Muscle layer of colon (tissue), 2 donors: ENCODE results near the gene BTBD7.
A peak's percentile ranks its signal among the peaks of the same experiment; 100 is the strongest.

ENCODE experiments used
- H3K27ac ChIP-seq: one replicate; pipeline ENCODE4 v1.7.0; 2013; ENCODE audit warnings: low read depth, mild to moderate bottlenecking, low read length, moderate library complexity
- H3K27me3 ChIP-seq, 2 donors: one replicate each; pipeline ENCODE4 v1.7.0; 2013; ENCODE audit warnings: low read length in 2 of 2, mild to moderate bottlenecking in 2 of 2; ENCODE audit not compliant: insufficient read depth in 2 of 2, control insufficient read depth in 1 of 2
- H3K36me3 ChIP-seq: one replicate; pipeline ENCODE4 v1.7.0; 2013; ENCODE audit warnings: mild to moderate bottlenecking, low read length; ENCODE audit not compliant: insufficient read depth
- H3K4me1 ChIP-seq: one replicate; pipeline ENCODE4 v1.7.0; 2013; ENCODE audit warnings: mild to moderate bottlenecking, low read length; ENCODE audit not compliant: insufficient read depth
- H3K4me3 ChIP-seq, 2 donors: one replicate each; pipeline ENCODE4 v1.7.0; 2013; ENCODE audit warnings: low read length in 2 of 2, low read depth in 1 of 2, mild to moderate bottlenecking in 1 of 2, moderate library complexity in 1 of 2
- H3K9ac ChIP-seq: one replicate; pipeline ENCODE4 v1.7.0; 2013; ENCODE audit warnings: low read length
- H3K9me3 ChIP-seq: one replicate; pipeline ENCODE4 v1.7.0; 2013; ENCODE audit warnings: mild to moderate bottlenecking, low read length
- donor health status: abdominal sarcoma.
- donor health status: Adenocarcinoma of cecum.

BTBD7 gene

DNA sequence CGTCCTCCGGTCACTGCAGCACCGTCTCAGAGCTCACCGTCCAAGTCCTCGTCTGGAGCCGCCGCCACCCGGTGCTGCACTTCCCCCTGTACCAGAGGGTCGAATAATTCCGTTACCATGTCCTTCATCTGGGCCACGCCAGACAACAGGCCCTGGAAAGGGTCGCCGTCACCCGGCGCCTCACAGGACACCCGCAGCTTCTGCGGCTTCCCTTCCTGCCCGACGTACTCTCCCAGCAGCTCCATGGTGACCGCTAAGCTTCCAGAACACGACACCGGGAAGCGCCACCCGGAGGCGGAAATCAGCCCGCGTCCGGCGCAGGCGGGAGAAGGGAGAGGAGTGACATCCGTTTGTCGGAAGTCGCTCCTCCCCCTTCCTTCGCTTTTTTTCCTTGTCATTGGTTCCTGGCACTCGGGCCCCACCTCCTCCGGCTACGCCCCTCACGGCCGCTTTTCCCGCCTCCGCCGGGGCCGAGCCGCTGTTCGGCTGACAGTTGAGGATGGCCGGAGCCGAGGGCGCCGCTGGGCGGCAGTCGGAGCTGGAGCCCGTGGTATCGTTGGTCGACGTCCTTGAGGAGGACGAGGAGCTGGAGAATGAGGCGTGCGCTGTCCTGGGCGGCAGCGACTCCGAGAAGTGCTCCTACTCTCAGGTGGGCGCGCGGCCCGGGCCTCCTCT, 125.9 kb downstream of the BTBD7 start, which contains the start of the genes GON7 and UBR7:
Gene GON7, minus strand, starts transcription at position 273 of the 675 bp plus-strand sequence. Its CDS starts 28 bp downstream, at position 245.
Gene UBR7, plus strand, starts transcription at position 464 of the 675 bp plus-strand sequence. Its CDS starts 36 bp downstream, at position 500.
- H3K4me3 ChIP-seq: peak within 1 kb of the TSS; percentile 81 to 93
- no peaks in the 10 kb centered on the region for H3K9me3 ChIP-seq
- peaks cover 26% of the 10 kb centered on the region for H3K4me1 ChIP-seq
- H3K36me3 ChIP-seq: peaks cover 5% of the 10 kb centered on the region
- no peaks in the 10 kb centered on the region for H3K27me3 ChIP-seq
- peak within 1 kb of the TSS; percentile 96 for H3K27ac ChIP-seq
- peak within 1 kb of the TSS; percentile 60 for H3K9ac ChIP-seq

- Histone ChIP-seq H3K9ac (no peak overlapping the region), H3K9me3 (no peaks in the 10 kb centered on the region), H3K27ac (no peak overlapping the region), H3K36me3 (peaks cover 4% of the 10 kb centered on the region), H3K27me3 (no peaks in the 10 kb centered on the region), H3K4me1 (peaks cover 5% of the 10 kb centered on the region), H3K4me3 (no peak overlapping the region)
These were observed 131.6 kb downstream of the BTBD7 start for GRCh38 chr14:93201155-93201704.

- Histone ChIP-seq H3K27ac (no peak overlapping the region), H3K4me3 (no peak overlapping the region), H3K27me3 (no peaks in the 10 kb centered on the region), H3K9ac (no peak overlapping the region), H3K9me3 (no peaks in the 10 kb centered on the region), H3K36me3 (peaks cover 4% of the 10 kb centered on the region), H3K4me1 (no peaks in the 10 kb centered on the region)
These were observed 132.3 kb downstream of the BTBD7 start for GRCh38 chr14:93200553-93200952.

- Histone ChIP-seq H3K9me3 (no peaks in the 10 kb centered on the region), H3K36me3 (peaks cover 4% of the 10 kb centered on the region), H3K4me3 (no peak overlapping the region), H3K27me3 (no peaks in the 10 kb centered on the region), H3K27ac (no peak overlapping the region), H3K4me1 (no peaks in the 10 kb centered on the region), H3K9ac (no peak overlapping the region)
These were observed 133.8 kb downstream of the BTBD7 start for GRCh38 chr14:93199031-93199430.

- no peaks in the 10 kb centered on the region for H3K27me3 ChIP-seq
- no peaks in the 10 kb centered on the region for H3K9me3 ChIP-seq
- no peaks in the 10 kb centered on the region for H3K36me3 ChIP-seq
- H3K4me3 ChIP-seq: no peak overlapping the region
- no peak overlapping the region for H3K9ac ChIP-seq
- H3K4me1 ChIP-seq: no peaks in the 10 kb centered on the region
- no peak overlapping the region for H3K27ac ChIP-seq
These were observed 137.4 kb downstream of the BTBD7 start for GRCh38 chr14:93195316-93195999.
